Osteoblast (primary cell): ENCODE data around the gene IL36G. TPM values are rescaled to one million over a fixed set of nuclear protein-coding genes. Genes with fewer than 3 reads are reported as not detected.

Experiments used
- DNase-seq: peaks from one replicate; pipeline ENCODE4 v3.0.0; 2011; ENCODE audit warnings: low spot score, mixed read lengths; ENCODE audit not compliant: insufficient read length; ENCODE audit errors: missing footprints
- H2AFZ ChIP-seq: 2 replicates; pipeline ENCODE4 v1.6.0; 2011; ENCODE audit warnings: mild to moderate bottlenecking, low read length
- H3K27ac ChIP-seq: 2 replicates; pipeline ENCODE4 v1.5.1; 2011; ENCODE audit warnings: mild to moderate bottlenecking, low read depth, low read length, moderate library complexity
- H3K27me3 ChIP-seq: 2 replicates; pipeline ENCODE4 v1.6.0; 2012; ENCODE audit warnings: mild to moderate bottlenecking, control low read depth, inconsistent platforms, low read length, moderate library complexity; ENCODE audit not compliant: insufficient read depth
- H3K36me3 ChIP-seq: 2 replicates; pipeline ENCODE4 v1.5.1; 2011; ENCODE audit warnings: mild to moderate bottlenecking, low read length, control low read depth, moderate library complexity; ENCODE audit not compliant: insufficient read depth
- H3K4me1 ChIP-seq: 2 replicates; pipeline ENCODE4 v1.5.1; 2011; ENCODE audit warnings: mild to moderate bottlenecking, low read length, control low read depth, moderate library complexity; ENCODE audit not compliant: insufficient read depth
- H3K4me2 ChIP-seq: 2 replicates; pipeline ENCODE4 v1.6.0; 2011; ENCODE audit warnings: mild to moderate bottlenecking, low read length; ENCODE audit not compliant: insufficient read depth
- H3K4me3 ChIP-seq: fragments of 200-600 bp; sonication (generic); 3 replicates; pipeline ENCODE4 v1.5.1; 2012; ENCODE audit warnings: mild to moderate bottlenecking, low read length, inconsistent platforms; ENCODE audit not compliant: insufficient read depth
- H3K79me2 ChIP-seq: 2 replicates; pipeline ENCODE4 v1.6.0; 2012; ENCODE audit warnings: mild to moderate bottlenecking, low read length, control low read depth, inconsistent platforms; ENCODE audit not compliant: insufficient read depth
- H3K9me3 ChIP-seq: 2 replicates; pipeline ENCODE4 v1.5.1; 2011; ENCODE audit warnings: low read depth, low read length, control low read depth
- H4K20me1 ChIP-seq: 2 replicates; pipeline ENCODE4 v1.6.0; 2012; ENCODE audit warnings: mild to moderate bottlenecking, low read length, control low read depth; ENCODE audit not compliant: insufficient read depth
- CTCF ChIP-seq: IDR thresholded peaks from 2 replicates; pipeline ENCODE4 v1.5.1; 2011; ENCODE audit warnings: mild to moderate bottlenecking, low read depth, low read length, moderate library complexity; ENCODE audit errors: extremely low read depth
- total RNA-seq: library from RNA; depleted of rRNA; stranded (reverse); fragments of >200 nt; gene quantifications from 2 replicates; pipeline ENCODE4 v1.2.3, GENCODE V29; 2012

Gene IL36G
- total RNA-seq, 1 donor = not detected

- Histone ChIP-seq H3K27ac (no peak overlapping the region), H3K4me1 (peaks cover 4% of the 10 kb centered on the region), H3K4me2 (no peak overlapping the region), H3K9me3 (peaks cover 3% of the 10 kb centered on the region), H3K27me3 (peaks cover 33% of the 10 kb centered on the region), H3K4me3 (no peak overlapping the region), H3K79me2 (no peaks in the 10 kb centered on the region), H4K20me1 (no peaks in the 10 kb centered on the region), H2AFZ (no peak overlapping the region), H3K36me3 (no peaks in the 10 kb centered on the region)
- no peak for DNase-seq
- TF ChIP-seq CTCF = no peak
Measured at GRCh38 chr2:112942654-112943002, 35.2 kb upstream of the IL36G start.

- Histone ChIP-seq H3K9me3 (peaks cover 3% of the 10 kb centered on the region), H3K4me3 (no peak overlapping the region), H3K27ac (no peak overlapping the region), H3K36me3 (no peaks in the 10 kb centered on the region), H3K4me2 (no peak overlapping the region), H2AFZ (no peak overlapping the region), H3K79me2 (no peaks in the 10 kb centered on the region), H3K4me1 (no peaks in the 10 kb centered on the region), H4K20me1 (no peaks in the 10 kb centered on the region), H3K27me3 (peaks cover 45% of the 10 kb centered on the region)
- no peak for TF ChIP-seq CTCF
- DNase-seq = no peak
Measured at GRCh38 chr2:112944971-112945370, 32.8 kb upstream of the IL36G start.

GRCh38 chr2:112946086-112946485 is 31.7 kb upstream of the IL36G start:
- no peaks in the 10 kb centered on the region for H3K4me1 ChIP-seq
- H3K4me2 ChIP-seq = no peak overlapping the region
- no peaks in the 10 kb centered on the region for H3K36me3 ChIP-seq
- DNase-seq = no peak
- peaks cover 3% of the 10 kb centered on the region for H3K9me3 ChIP-seq
- H3K4me3 ChIP-seq = no peak overlapping the region
- H3K27me3 ChIP-seq = peaks cover 47% of the 10 kb centered on the region
- H3K79me2 ChIP-seq = no peaks in the 10 kb centered on the region
- no peaks in the 10 kb centered on the region for H4K20me1 ChIP-seq
- no peak overlapping the region for H3K27ac ChIP-seq
- H2AFZ ChIP-seq = no peak overlapping the region
- TF ChIP-seq CTCF = no peak

GRCh38 chr2:112947374-112947773 is 30.4 kb upstream of the IL36G start:
- no peak overlapping the region for H2AFZ ChIP-seq
- no peak for TF ChIP-seq CTCF
- peaks cover 3% of the 10 kb centered on the region for H3K9me3 ChIP-seq
- H3K4me1 ChIP-seq = no peaks in the 10 kb centered on the region
- no peak overlapping the region for H3K4me3 ChIP-seq
- H3K79me2 ChIP-seq = no peaks in the 10 kb centered on the region
- no peaks in the 10 kb centered on the region for H4K20me1 ChIP-seq
- no peak overlapping the region for H3K27ac ChIP-seq
- no peak for DNase-seq
- no peaks in the 10 kb centered on the region for H3K36me3 ChIP-seq
- H3K27me3 ChIP-seq = peaks cover 59% of the 10 kb centered on the region
- H3K4me2 ChIP-seq = no peak overlapping the region
